Tibial nerve (tissue), 4 donors: ENCODE data around the gene LRP8. TPM values are rescaled to one million over a fixed set of nuclear protein-coding genes. Genes with fewer than 3 reads are reported as not detected.

ENCODE experiments used
- DNase-seq, 2 donors: peaks; one replicate each; pipeline ENCODE4 v3.0.0-alpha.2; 2019; ENCODE audit warnings: low spot score in 2 of 2
- H3K27ac ChIP-seq, 4 donors: fragments of 200-600 bp; sonication (generic) in 3 of 4; one replicate each; pipeline ENCODE4 v1.5.1; 2017 to 2019; ENCODE audit warnings: mild to moderate bottlenecking in 1 of 4
- H3K27me3 ChIP-seq, 2 donors: fragments of 200-600 bp; sonication (generic) in 1 of 2; one replicate each; pipeline versions ENCODE4 v1.5.1 to v1.6.0; 2017 to 2019
- H3K36me3 ChIP-seq, 3 donors: fragments of 200-600 bp; sonication (generic); one replicate each; pipeline ENCODE4 v1.5.1; 2018 to 2019
- H3K4me1 ChIP-seq, 4 donors: fragments of 200-600 bp; sonication (generic) in 3 of 4; one replicate each; pipeline ENCODE4 v1.5.1; 2017 to 2019
- H3K4me3 ChIP-seq, 4 donors: fragments of 200-600 bp; sonication (generic) in 3 of 4; one replicate each; pipeline ENCODE4 v1.5.1; 2017 to 2019; ENCODE audit warnings: mild to moderate bottlenecking in 1 of 4, moderate library complexity in 1 of 4
- H3K9me3 ChIP-seq, 4 donors: fragments of 200-600 bp; sonication (generic) in 3 of 4; one replicate each; pipeline ENCODE4 v1.5.1; 2017 to 2019
- CTCF ChIP-seq, 5 experiments: fragments of 200-600 bp in 3 of 5; fragments of 450-650 bp in 2 of 5; sonication (generic) in 3 of 5; IDR thresholded peaks; one replicate each; pipeline ENCODE4 v1.5.1; 2016 to 2019; ENCODE audit warnings: antibody characterized with exemption in 5 of 5, mild to moderate bottlenecking in 3 of 5, moderate library complexity in 2 of 5
- EP300 ChIP-seq, 2 donors: sonication (generic); formaldehyde crosslinking; IDR thresholded peaks; one replicate each; pipeline ENCODE4 v1.6.1; 2017; ENCODE audit warnings: antibody characterized with exemption in 2 of 2, mild to moderate bottlenecking in 1 of 2
- POLR2A ChIP-seq, 2 donors: fragments of 450-650 bp; IDR thresholded peaks; one replicate each; pipeline ENCODE4 v1.6.1; 2017; ENCODE audit warnings: antibody characterized with exemption in 2 of 2, mild to moderate bottlenecking in 2 of 2, moderate library complexity in 2 of 2
- WGBS, 2 donors: methylation state at CpG; one replicate each; pipeline ENCODE4 v1.1.5; 2018; 5-methylcytosine and 5-hydroxymethylcytosine counted together
- total RNA-seq, 4 donors: library from RNA; depleted of rRNA; stranded (reverse); fragments of >200 nt; gene quantifications; one replicate each; pipeline ENCODE4 v1.1.0, GENCODE V29; 2016

Gene LRP8
- total RNA-seq, 4 donors from 2014 or later = 2.2 to 15.0 (median 2.5) TPM

- no peak for DNase-seq
- Histone ChIP-seq H3K9me3 (no peaks in the 10 kb centered on the region), H3K4me1 (no peaks in the 10 kb centered on the region), H3K27ac (no peak overlapping the region), H3K36me3 (no peaks in the 10 kb centered on the region), H3K4me3 (no peak overlapping the region), H3K27me3 (peaks cover 0 to 4% of the 10 kb centered on the region in 2 donors)
- no peak for TF ChIP-seq EP300 (IDR thresholded peaks at IDR 0.05)
- no peak for TF ChIP-seq POLR2A (IDR thresholded peaks at IDR 0.05)
- TF ChIP-seq CTCF (IDR thresholded peaks at IDR 0.05) = no peak
- WGBS, 2 donors = 85 to 97% methylated on average over 1 of the region's 1 CpG
Observed at GRCh38 chr1:53338423-53338822, 10.6 kb upstream of the LRP8 start.

DNA sequence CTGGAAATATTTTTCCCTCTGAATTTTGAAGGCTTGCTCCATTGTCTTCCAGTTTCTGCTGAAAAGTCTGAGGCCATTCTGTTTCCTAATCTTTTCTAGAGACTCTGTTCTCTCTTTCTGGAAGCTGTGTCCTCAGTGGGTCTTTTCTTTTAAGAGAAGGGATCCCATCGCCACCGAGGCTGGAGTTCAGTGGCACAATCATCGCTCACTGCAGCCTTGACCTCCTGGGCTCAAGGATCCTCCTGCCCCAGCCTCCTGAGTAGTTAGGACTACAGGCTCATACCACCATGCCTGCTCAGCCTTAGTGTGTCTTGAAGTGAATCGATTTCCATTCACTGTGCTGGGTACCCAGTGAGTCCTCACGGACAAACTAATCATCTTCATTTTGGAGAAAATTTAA lies 9.6 kb upstream of the LRP8 start:
- no peaks in the 10 kb centered on the region for H3K36me3 ChIP-seq
- no peak overlapping the region for H3K4me3 ChIP-seq
- no peaks in the 10 kb centered on the region for H3K9me3 ChIP-seq
- no peak overlapping the region for H3K27ac ChIP-seq
- DNase-seq = no peak
- 89 to 90% methylated on average over 5 of the region's 5 CpGs for WGBS, 2 donors
- no peak for TF ChIP-seq POLR2A (IDR thresholded peaks at IDR 0.05)
- TF ChIP-seq EP300 (IDR thresholded peaks at IDR 0.05) = no peak
- TF ChIP-seq CTCF (IDR thresholded peaks at IDR 0.05) = no peak
- no peaks in the 10 kb centered on the region for H3K4me1 ChIP-seq
- H3K27me3 ChIP-seq = peaks cover 0 to 4% of the 10 kb centered on the region in 2 donors

DNA sequence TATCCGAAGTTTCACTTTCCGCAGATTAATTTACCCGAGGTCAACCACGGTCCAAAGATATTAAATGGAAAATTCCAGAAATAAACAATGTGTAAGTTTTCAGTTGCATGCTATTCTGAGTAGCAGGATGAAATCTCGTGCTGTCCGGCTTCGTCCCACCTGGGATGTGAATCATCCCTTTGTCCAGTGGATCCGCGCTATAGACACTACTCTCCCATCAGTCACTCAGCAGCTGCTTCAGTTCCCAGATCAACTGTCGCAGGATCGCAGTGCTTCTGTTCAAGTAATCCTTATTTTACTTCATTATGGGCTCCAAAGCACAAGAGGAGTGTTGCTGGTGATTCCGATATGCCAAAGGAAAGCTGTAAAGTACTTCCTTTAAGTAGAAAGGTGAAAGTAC lies 8.3 kb upstream of the LRP8 start:
- Histone ChIP-seq H3K36me3 (no peaks in the 10 kb centered on the region), H3K9me3 (no peaks in the 10 kb centered on the region), H3K27ac (no peak overlapping the region), H3K4me1 (no peaks in the 10 kb centered on the region), H3K27me3 (peaks cover 0 to 4% of the 10 kb centered on the region in 2 donors), H3K4me3 (no peak overlapping the region)
- TF ChIP-seq EP300 (IDR thresholded peaks at IDR 0.05) (no peak), POLR2A (IDR thresholded peaks at IDR 0.05) (no peak), CTCF (IDR thresholded peaks at IDR 0.05) (no peak)
- 77 to 78% methylated on average over 12 of the region's 12 CpGs for WGBS, 2 donors
- DNase-seq = no peak

GRCh38 chr1:53335661-53336060 lies 7.8 kb upstream of the LRP8 start:
- WGBS, 2 donors = 94 to 98% methylated on average over 1 of the region's 1 CpG
- Histone ChIP-seq H3K4me1 (no peaks in the 10 kb centered on the region), H3K9me3 (no peaks in the 10 kb centered on the region), H3K27ac (no peak overlapping the region), H3K27me3 (peaks cover 0 to 4% of the 10 kb centered on the region in 2 donors), H3K36me3 (no peaks in the 10 kb centered on the region), H3K4me3 (no peak overlapping the region)
- DNase-seq = no peak
- no peak for TF ChIP-seq EP300 (IDR thresholded peaks at IDR 0.05)
- TF ChIP-seq CTCF (IDR thresholded peaks at IDR 0.05) = no peak
- no peak for TF ChIP-seq POLR2A (IDR thresholded peaks at IDR 0.05)

GRCh38 chr1:53334781-53335180 lies 6.9 kb upstream of the LRP8 start:
- Histone ChIP-seq H3K27ac (no peak overlapping the region), H3K36me3 (no peaks in the 10 kb centered on the region), H3K9me3 (no peaks in the 10 kb centered on the region), H3K4me3 (no peak overlapping the region), H3K27me3 (peaks cover 0 to 1% of the 10 kb centered on the region in 2 donors), H3K4me1 (no peaks in the 10 kb centered on the region)
- WGBS, 2 donors = 84 to 89% methylated on average over 9 of the region's 9 CpGs
- no peak for DNase-seq
- TF ChIP-seq EP300 (IDR thresholded peaks at IDR 0.05) = no peak
- TF ChIP-seq CTCF (IDR thresholded peaks at IDR 0.05) = no peak
- no peak for TF ChIP-seq POLR2A (IDR thresholded peaks at IDR 0.05)
